ENCODE results near the gene SLC1A2.

The SLC1A2 gene

DNA sequence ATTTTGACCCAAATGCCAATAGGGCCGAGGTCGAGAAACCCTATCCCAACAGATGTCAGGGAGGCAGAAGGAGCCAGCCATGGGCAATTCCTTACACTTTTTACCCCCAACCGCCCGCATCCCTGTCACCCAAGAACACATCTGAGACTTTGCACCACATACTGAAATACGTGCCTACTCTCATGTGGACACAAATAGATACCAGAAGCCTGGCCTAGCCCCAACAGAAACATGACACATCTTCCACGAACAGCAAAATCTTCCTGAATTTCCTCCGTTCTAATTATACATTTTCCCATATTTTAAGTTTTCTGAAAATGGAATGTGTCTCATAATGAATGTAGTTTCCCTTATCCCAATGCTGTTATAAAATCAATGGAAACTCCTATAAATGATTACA lies 64.7 kb downstream of the SLC1A2 start:
- no peak overlapping the region for H3K4me3 ChIP-seq (ENCODE audit: low read length)

DNA sequence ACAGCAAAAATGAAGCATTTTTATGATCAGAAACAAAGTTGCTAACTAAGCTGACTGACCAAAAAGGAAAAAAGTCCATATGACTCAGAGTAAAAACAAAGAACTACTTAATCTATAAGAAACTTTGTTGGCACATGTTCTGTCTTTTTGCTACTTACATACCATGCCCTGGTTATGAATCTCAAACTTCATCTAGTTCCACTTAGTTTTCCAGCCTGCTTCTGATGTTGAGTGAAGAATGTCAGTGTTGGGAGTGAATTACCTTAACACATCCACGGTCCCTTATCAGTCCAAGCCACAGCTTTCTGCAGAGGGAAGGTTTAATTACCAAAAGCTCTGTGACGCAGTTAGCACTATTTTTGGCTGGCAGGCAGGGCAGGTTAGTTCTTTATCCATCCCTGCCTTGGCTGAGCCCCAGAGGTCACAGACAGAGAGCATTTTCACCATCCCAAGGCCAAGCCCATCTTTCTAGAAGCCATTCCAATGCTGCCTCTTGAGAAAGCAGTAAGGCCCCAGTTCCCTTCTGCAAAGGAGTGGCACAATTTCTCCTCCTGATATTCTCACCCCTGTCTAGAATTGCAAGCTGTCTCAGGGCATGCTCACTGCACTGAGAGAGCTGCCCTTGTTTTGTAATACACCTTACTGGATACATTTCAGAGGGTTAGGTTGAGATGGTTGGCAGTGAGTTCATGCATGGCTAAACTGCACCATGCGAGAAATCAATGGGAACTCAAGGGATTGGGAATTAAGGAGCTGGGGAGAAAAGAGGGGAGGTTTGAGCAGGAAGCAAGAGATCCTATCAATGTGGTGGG lies 67.1 kb downstream of the SLC1A2 start:
- Histone ChIP-seq H3K27me3 (ENCODE audit: control insufficient read depth, insufficient read depth, low read length) (no peaks in the 10 kb centered on the region), H3K9me3 (ENCODE audit: control insufficient read depth, low read length) (no peaks in the 10 kb centered on the region), H3K4me1 (ENCODE audit: control insufficient read depth, insufficient read depth, low read length) (no peaks in the 10 kb centered on the region), H3K9ac (ENCODE audit: low read length) (no peak overlapping the region), H3K36me3 (ENCODE audit: control insufficient read depth, insufficient read depth, low read length) (no peaks in the 10 kb centered on the region), H3K4me3 (ENCODE audit: low read length) (no peak overlapping the region)

More for the DNA sequence above, 64.7 kb downstream of the SLC1A2 start:
- Histone ChIP-seq H3K9me3 (ENCODE audit: control insufficient read depth, low read length) (no peaks in the 10 kb centered on the region), H3K9ac (ENCODE audit: low read length) (no peak overlapping the region), H3K27me3 (ENCODE audit: control insufficient read depth, insufficient read depth, low read length) (no peaks in the 10 kb centered on the region), H3K36me3 (ENCODE audit: control insufficient read depth, insufficient read depth, low read length) (no peaks in the 10 kb centered on the region), H3K4me1 (ENCODE audit: control insufficient read depth, insufficient read depth, low read length) (no peaks in the 10 kb centered on the region)

DNA sequence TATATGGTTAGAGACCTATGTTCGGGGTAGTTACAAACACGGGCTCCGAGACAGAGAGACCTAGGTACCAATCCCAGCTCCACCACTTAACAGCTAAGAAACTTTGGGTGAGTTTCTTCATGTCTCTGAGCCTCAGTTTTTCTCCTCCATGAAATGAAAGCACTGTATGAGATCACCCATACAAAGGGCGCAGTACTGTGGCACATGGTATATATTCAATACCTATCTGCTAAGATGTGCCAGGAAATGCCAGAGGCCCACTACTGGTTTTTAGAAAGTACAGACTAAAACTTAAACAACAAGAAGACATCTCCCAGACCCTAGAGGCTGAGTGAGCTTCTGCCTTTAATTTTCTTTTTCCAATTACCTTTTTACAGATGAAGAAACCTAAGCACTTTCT lies 69.5 kb downstream of the SLC1A2 start:
- H3K9me3 ChIP-seq (ENCODE audit: control insufficient read depth, low read length), result no peaks in the 10 kb centered on the region
- no peaks in the 10 kb centered on the region for H3K27me3 ChIP-seq (ENCODE audit: control insufficient read depth, insufficient read depth, low read length)
- no peaks in the 10 kb centered on the region for H3K4me1 ChIP-seq (ENCODE audit: control insufficient read depth, insufficient read depth, low read length)
- H3K4me3 ChIP-seq (ENCODE audit: low read length), result no peak overlapping the region
- H3K9ac ChIP-seq (ENCODE audit: low read length), result no peak overlapping the region
- H3K36me3 ChIP-seq (ENCODE audit: control insufficient read depth, insufficient read depth, low read length), result no peaks in the 10 kb centered on the region

DNA sequence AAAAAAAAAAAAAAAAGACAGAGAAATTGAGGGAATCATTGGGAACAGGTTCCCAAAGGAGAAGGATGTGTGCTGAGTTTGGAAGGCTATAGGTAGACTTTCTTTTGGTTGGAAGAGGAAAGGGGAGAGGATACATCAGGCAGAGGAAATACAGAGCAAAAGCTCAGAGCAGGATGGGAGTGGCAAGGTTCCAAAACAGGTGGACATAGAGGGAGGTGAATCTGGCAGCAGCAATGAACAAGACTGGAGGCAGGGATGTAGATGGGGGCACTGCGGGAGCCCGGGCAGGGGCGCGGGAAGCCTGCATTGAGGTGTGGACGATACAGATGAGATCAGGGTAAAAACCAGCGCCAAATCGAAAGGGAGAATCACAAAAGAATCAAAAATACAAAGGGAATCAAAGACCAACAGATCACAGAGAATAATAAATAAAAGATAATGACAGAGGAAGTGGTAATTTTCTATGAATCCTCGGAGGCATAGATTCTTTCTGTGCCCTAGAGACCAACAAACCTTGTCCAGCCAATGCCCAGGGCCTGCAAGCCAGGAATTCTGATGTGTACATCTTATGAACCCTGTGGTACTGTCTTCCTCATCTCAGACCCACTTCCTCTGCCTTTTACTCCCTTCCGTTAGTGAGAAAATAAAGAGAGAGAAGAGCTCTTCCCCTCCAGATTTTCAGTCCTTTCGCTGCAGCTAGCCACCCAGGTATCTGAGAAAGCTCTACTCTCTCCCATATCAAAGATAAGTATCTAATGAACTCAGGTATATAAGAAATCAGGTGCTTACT lies 70.3 kb downstream of the SLC1A2 start:
- no peaks in the 10 kb centered on the region for H3K4me1 ChIP-seq (ENCODE audit: control insufficient read depth, insufficient read depth, low read length)
- H3K9me3 ChIP-seq (ENCODE audit: control insufficient read depth, low read length), result no peaks in the 10 kb centered on the region
- H3K4me3 ChIP-seq (ENCODE audit: low read length), result no peak overlapping the region
- no peaks in the 10 kb centered on the region for H3K36me3 ChIP-seq (ENCODE audit: control insufficient read depth, insufficient read depth, low read length)
- no peaks in the 10 kb centered on the region for H3K27me3 ChIP-seq (ENCODE audit: control insufficient read depth, insufficient read depth, low read length)
- no peak overlapping the region for H3K9ac ChIP-seq (ENCODE audit: low read length)

DNA sequence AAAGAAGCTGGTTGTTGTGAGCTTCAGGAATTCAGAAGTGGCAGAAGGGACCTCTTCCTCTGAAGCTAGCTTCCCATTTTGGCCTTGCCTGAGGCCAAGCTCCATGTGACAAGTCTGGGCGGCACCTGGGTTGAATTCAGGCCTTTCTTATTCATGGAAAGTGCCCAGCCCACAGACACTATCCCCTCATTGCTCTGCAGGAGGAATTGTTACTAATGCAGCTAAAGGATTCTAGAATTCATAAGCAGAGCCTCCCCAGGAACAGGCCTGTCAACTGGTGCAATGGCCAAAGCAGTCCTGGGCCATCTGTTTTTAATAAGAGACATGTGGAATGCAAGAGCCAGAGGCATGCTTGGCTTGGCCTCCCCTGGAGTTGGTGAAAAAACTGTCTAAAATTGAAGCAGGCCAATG lies 71.4 kb downstream of the SLC1A2 start:
- no peaks in the 10 kb centered on the region for H3K9me3 ChIP-seq (ENCODE audit: control insufficient read depth, low read length)
- no peaks in the 10 kb centered on the region for H3K36me3 ChIP-seq (ENCODE audit: control insufficient read depth, insufficient read depth, low read length)
- no peak overlapping the region for H3K9ac ChIP-seq (ENCODE audit: low read length)
- no peaks in the 10 kb centered on the region for H3K4me1 ChIP-seq (ENCODE audit: control insufficient read depth, insufficient read depth, low read length)
- H3K27me3 ChIP-seq (ENCODE audit: control insufficient read depth, insufficient read depth, low read length), result no peaks in the 10 kb centered on the region
- H3K4me3 ChIP-seq (ENCODE audit: low read length), result no peak overlapping the region

DNA sequence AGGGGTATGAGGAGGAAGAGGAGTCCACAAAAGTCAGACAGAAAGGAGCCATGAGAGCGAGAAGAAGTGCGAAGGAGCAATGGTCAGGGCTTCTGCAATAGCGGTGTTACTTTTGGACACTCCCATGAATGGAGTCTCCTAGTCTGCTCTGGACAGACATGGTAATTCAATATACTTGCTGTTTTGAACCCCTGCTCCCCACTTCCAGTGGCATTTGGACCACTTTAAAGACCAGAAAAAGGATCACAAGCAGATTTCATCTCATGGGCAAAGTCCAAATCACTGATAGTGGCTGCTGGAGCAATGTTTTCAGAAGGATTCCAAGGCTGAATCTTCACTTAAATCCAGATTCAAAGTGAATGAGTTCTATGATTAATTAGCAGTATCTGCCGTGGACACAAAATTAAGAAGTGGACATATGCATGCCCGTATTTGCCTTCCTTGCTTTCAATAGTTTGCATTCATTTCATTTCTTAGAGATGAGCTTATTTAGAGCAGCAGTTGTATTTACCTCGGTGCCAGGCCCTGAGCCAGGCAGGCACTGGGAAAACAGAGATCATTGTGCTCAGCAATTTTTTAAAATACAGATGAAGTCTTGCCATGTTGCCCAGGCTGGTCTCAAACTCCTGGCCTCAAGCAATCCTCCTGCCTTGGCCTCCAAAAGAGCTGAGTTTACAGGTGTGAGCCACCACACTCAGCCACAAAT lies 72.0 kb downstream of the SLC1A2 start:
- no peaks in the 10 kb centered on the region for H3K36me3 ChIP-seq (ENCODE audit: control insufficient read depth, insufficient read depth, low read length)
- no peak overlapping the region for H3K4me3 ChIP-seq (ENCODE audit: low read length)
- no peaks in the 10 kb centered on the region for H3K27me3 ChIP-seq (ENCODE audit: control insufficient read depth, insufficient read depth, low read length)
- H3K9me3 ChIP-seq (ENCODE audit: control insufficient read depth, low read length), result no peaks in the 10 kb centered on the region
- H3K9ac ChIP-seq (ENCODE audit: low read length), result no peak overlapping the region
- H3K4me1 ChIP-seq (ENCODE audit: control insufficient read depth, insufficient read depth, low read length), result no peaks in the 10 kb centered on the region

DNA sequence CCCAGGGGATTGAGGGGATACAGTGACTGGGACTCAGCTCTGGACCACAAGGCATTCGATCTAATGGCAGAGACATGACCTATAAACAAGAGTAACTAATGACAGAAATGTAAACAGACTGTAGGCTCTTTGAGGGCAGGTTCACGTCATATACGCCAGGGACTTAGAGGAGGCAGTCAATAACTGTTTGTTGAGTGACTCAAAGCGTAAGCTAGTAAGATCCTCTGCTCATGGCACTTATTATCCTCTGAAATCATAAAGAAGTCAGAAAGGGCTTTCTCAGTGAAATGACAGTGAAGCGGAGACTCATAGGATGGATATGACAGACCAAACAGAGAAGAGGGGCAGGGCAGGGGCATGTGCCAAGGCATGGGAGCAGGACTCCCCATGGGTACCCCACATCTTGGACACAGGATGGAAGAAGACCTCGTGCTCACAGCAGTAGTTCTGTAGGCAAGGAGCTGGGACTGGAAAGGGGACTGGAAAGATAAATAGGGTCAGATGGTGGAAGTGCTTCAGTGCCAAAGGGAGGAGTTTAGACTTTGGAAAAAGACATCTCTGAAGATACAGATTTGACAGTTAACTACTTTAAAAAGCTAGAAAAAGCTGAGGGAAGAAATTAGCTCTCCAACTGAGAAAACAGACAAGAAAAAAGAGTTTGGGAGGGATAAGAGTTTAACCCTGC lies 72.7 kb downstream of the SLC1A2 start:
- H3K4me1 ChIP-seq (ENCODE audit: control insufficient read depth, insufficient read depth, low read length), result no peaks in the 10 kb centered on the region
- H3K4me3 ChIP-seq (ENCODE audit: low read length), result no peak overlapping the region
- H3K9me3 ChIP-seq (ENCODE audit: control insufficient read depth, low read length), result no peaks in the 10 kb centered on the region
- H3K27me3 ChIP-seq (ENCODE audit: control insufficient read depth, insufficient read depth, low read length), result no peaks in the 10 kb centered on the region
- H3K36me3 ChIP-seq (ENCODE audit: control insufficient read depth, insufficient read depth, low read length), result no peaks in the 10 kb centered on the region
- no peak overlapping the region for H3K9ac ChIP-seq (ENCODE audit: low read length)

DNA sequence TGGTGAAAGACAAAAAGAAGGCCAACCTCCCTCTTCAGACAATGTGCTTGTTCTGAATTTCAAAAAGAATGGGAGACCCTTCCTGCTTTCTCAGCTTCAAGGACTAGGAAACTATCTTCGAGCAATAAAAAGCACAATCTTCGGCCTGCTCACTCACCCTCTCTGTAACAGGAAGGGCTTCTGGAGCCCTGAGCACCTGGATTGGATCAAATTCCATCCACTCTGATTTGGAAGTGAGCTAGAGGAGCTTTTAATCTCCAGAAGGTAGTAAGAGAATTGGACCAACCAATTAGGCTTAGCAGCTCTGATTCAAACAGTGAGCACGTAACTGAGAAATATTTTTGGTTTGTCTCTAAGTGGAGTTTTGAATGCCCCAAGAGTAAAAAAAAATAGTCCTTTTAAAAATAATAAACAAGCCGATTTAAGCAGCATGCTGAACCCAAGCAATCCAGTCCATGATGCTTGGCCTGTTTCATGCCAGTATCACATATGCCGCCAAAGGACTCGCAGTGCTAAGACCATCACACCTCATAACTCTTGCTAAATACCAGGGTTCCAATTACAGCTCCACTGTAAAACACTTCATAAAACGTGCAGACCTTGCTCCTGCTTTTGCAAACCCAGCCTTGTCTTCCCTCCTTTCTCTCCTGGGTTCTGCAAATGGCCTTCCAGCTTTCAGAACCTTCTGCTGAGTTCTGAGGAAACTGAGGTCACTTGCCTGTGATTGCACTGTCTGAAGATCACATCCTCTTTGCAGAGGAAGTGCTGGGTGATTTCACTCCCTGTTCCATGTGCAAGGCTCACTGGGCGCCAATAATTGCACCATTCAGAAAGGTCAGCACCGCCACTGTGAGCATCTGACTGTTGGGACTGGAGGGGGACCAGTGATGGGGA lies 74.4 kb downstream of the SLC1A2 start:
- H3K9me3 ChIP-seq (ENCODE audit: control insufficient read depth, low read length), result no peaks in the 10 kb centered on the region
- H3K4me3 ChIP-seq (ENCODE audit: low read length), result no peak overlapping the region
- no peaks in the 10 kb centered on the region for H3K36me3 ChIP-seq (ENCODE audit: control insufficient read depth, insufficient read depth, low read length)

DNA sequence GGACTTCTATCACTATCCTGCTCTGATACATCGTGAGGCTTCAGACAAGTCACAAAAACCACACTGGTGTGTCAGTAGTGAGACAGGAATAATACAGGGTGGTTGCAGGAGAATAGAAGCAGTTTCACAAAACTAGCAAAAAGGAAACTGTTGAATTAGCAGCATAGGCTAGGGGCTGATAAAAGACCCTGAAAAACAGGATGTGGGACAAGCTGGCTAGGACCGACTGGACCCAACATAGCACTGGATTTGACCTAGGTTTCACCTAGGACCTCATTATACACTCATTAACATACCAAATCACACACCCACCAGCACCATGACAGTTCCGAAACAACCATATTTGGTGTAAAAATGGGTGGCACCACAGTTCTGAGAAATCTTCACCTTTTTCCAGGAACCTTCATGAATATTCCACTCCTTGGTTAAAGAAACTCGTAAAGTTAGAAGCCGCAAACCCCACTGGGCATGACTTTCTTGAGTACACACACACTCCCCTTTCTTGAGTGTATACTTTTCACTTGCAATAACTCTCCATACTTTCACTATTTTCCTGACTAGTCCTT lies 76.2 kb downstream of the SLC1A2 start:
- Histone ChIP-seq H3K9ac (ENCODE audit: low read length) (no peak overlapping the region), H3K4me3 (ENCODE audit: low read length) (no peak overlapping the region), H3K9me3 (ENCODE audit: control insufficient read depth, low read length) (no peaks in the 10 kb centered on the region), H3K36me3 (ENCODE audit: control insufficient read depth, insufficient read depth, low read length) (no peaks in the 10 kb centered on the region), H3K4me1 (ENCODE audit: control insufficient read depth, insufficient read depth, low read length) (no peaks in the 10 kb centered on the region), H3K27me3 (ENCODE audit: control insufficient read depth, insufficient read depth, low read length) (no peaks in the 10 kb centered on the region)

More for the DNA sequence above, 74.4 kb downstream of the SLC1A2 start:
- Histone ChIP-seq H3K27me3 (ENCODE audit: control insufficient read depth, insufficient read depth, low read length) (no peaks in the 10 kb centered on the region), H3K9ac (ENCODE audit: low read length) (no peak overlapping the region), H3K4me1 (ENCODE audit: control insufficient read depth, insufficient read depth, low read length) (no peaks in the 10 kb centered on the region)

DNA sequence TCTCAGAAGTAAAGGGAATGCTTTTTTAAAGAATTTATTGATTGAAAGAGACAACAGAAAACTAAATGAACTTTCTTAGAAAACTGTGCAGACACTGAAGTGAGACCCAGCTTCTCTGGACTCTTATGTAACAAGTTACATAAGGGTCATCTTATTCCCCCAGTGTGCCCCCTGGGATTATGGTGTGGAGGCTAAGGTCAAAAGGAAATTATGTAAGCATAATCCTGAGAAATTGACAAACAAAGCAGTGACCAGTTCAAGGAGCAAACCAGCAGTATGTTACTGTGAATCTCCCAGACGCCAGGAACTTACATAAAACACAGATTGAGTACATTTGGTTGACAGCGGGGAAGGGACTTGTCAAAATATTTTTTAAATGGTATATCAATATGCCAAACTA lies 78.6 kb downstream of the SLC1A2 start:
- H3K36me3 ChIP-seq (ENCODE audit: control insufficient read depth, insufficient read depth, low read length), result no peaks in the 10 kb centered on the region
- no peaks in the 10 kb centered on the region for H3K9me3 ChIP-seq (ENCODE audit: control insufficient read depth, low read length)
- H3K27me3 ChIP-seq (ENCODE audit: control insufficient read depth, insufficient read depth, low read length), result no peaks in the 10 kb centered on the region
- no peak overlapping the region for H3K4me3 ChIP-seq (ENCODE audit: low read length)
- H3K4me1 ChIP-seq (ENCODE audit: control insufficient read depth, insufficient read depth, low read length), result no peaks in the 10 kb centered on the region
- H3K9ac ChIP-seq (ENCODE audit: low read length), result no peak overlapping the region

DNA sequence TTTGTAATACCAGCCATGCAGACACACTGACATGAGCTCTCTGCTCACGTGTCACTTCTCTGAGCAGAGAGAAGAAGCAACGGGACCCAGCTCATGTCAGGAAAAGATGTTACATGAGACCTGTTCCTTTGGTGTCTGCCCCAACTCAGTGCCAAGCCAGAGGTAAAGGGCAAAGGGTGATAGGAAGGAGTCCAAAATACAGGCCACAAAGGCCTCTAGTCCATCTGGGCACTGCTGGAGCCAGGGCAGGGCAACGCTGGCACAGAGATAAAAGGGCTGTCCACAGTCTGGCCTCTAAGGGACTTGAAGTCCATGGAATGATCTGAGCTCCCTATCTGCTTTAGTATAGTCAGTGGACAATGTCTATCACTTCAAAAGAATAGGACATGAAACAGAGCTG lies 79.3 kb downstream of the SLC1A2 start:
- Histone ChIP-seq H3K9me3 (ENCODE audit: control insufficient read depth, low read length) (no peaks in the 10 kb centered on the region), H3K9ac (ENCODE audit: low read length) (no peak overlapping the region), H3K4me3 (ENCODE audit: low read length) (no peak overlapping the region), H3K4me1 (ENCODE audit: control insufficient read depth, insufficient read depth, low read length) (no peaks in the 10 kb centered on the region), H3K36me3 (ENCODE audit: control insufficient read depth, insufficient read depth, low read length) (no peaks in the 10 kb centered on the region), H3K27me3 (ENCODE audit: control insufficient read depth, insufficient read depth, low read length) (no peaks in the 10 kb centered on the region)

All from mucosa of stomach (tissue), 1 donor.